OCI-LY1 (cell line): Measurements from ENCODE around the gene OTULINL.

Experiments used
- EZH2 ChIP-seq: fragments of 200-600 bp; sonication (generic), shearing (Covaris generic); IDR thresholded peaks from 2 replicates; pipeline ENCODE4 v1.8.0; 2017; ENCODE audit warnings: borderline replicate concordance, mixed run types, mild to moderate bottlenecking, antibody characterized with exemption, low read length, moderate library complexity, mixed read lengths
- TF ChIP-seq, protein P1 (sequence below): fragments of 200-600 bp; sonication (generic), shearing (Covaris generic); IDR thresholded peaks from 2 replicates; pipeline ENCODE4 v1.5.1; 2017; ENCODE audit warnings: mild to moderate bottlenecking, antibody characterized with exemption, low read length, moderate library complexity, mixed read lengths

GRCh38 chr5:14569948-14570691, 11.5 kb upstream of the OTULINL start:
- TF ChIP-seq, protein P1, sequence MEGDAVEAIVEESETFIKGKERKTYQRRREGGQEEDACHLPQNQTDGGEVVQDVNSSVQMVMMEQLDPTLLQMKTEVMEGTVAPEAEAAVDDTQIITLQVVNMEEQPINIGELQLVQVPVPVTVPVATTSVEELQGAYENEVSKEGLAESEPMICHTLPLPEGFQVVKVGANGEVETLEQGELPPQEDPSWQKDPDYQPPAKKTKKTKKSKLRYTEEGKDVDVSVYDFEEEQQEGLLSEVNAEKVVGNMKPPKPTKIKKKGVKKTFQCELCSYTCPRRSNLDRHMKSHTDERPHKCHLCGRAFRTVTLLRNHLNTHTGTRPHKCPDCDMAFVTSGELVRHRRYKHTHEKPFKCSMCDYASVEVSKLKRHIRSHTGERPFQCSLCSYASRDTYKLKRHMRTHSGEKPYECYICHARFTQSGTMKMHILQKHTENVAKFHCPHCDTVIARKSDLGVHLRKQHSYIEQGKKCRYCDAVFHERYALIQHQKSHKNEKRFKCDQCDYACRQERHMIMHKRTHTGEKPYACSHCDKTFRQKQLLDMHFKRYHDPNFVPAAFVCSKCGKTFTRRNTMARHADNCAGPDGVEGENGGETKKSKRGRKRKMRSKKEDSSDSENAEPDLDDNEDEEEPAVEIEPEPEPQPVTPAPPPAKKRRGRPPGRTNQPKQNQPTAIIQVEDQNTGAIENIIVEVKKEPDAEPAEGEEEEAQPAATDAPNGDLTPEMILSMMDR, result no peak
- TF ChIP-seq EZH2, result no peak
